GM12878 (cell line): ENCODE results near the gene CEP250. TPM values are rescaled to one million over a fixed set of nuclear protein-coding genes. Genes with fewer than 3 reads are reported as not detected.
A peak's percentile ranks its signal among the peaks of the same experiment; 100 is the strongest.

ENCODE experiments used
- ATAC-seq: fragments of 200-7000 bp; cut with Tn5 transposase; 3 replicates; pipeline ENCODE4 v1.9.1; 2020; ENCODE audit warnings: mild to moderate bottlenecking, moderate library complexity
- BruUV-seq: library from RNA; stranded (reverse); fragments of 400-500 nt; replicated peaks from 2 replicates; lab custom pipeline; 2021; lab: Mats Ljungman, UMichigan
- CTCF ChIA-PET: fragments of 300-600 bp; sonication (Branson Sonifier 250); formaldehyde crosslinking; extraction: SDS; loops from one replicate; lab custom pipeline; 2021; ENCODE audit warnings: inconsistent platforms; lab: Yijun Ruan, JAX
- POLR2A ChIA-PET: fragments of 350-600 bp; formaldehyde crosslinking; extraction: SDS; loops from one replicate; lab custom pipeline; 2021; ENCODE audit warnings: inconsistent platforms; lab: Charles Lee
- RAD21 ChIA-PET: fragments of 300-600 bp; sonication (Branson Sonifier 250); formaldehyde crosslinking; loops from one replicate; lab custom pipeline; 2023; ENCODE audit warnings: antibody characterized with exemption; ENCODE audit not compliant: unreplicated experiment; lab: Charles Lee
- SMC1A ChIA-PET: fragments of 300-600 bp; sonication (Branson Sonifier 250); formaldehyde crosslinking; loops from one replicate; lab custom pipeline; 2023; ENCODE audit not compliant: unreplicated experiment, uncharacterized antibody; lab: Charles Lee
- DNase-seq: peaks from one replicate; pipeline ENCODE4 v3.0.0-alpha.2; 2011; ENCODE audit warnings: low read depth, low spot score
- FAIRE-seq: peaks from 3 replicates; lab custom pipeline; 2011; peaks lifted over from hg19 to GRCh38; lab: Jason Lieb, UNC
- H2AFZ ChIP-seq: 2 replicates; pipeline ENCODE4 v1.6.0; 2011; ENCODE audit warnings: low read depth, low read length, control low read depth; ENCODE audit not compliant: control insufficient read depth
- H3K27ac ChIP-seq: 2 replicates; pipeline ENCODE4 v1.5.1; 2011; ENCODE audit warnings: control low read depth; ENCODE audit not compliant: control insufficient read depth, insufficient read depth
- H3K27me3 ChIP-seq, 2 experiments: replicated peaks in 1 of 2; 2 replicates each; pipeline versions ENCODE4 v1.6.0 to v1.6.1; 2011; ENCODE audit warnings: low read length in 1 of 2; ENCODE audit not compliant: control insufficient read depth in 2 of 2, insufficient read depth in 2 of 2
- H3K36me3 ChIP-seq, 2 experiments: 2 replicates each; pipeline ENCODE4 v1.5.1; 2011; ENCODE audit warnings: low read length in 1 of 2; ENCODE audit not compliant: control insufficient read depth in 2 of 2, insufficient read depth in 2 of 2
- H3K4me1 ChIP-seq: 2 replicates; pipeline ENCODE4 v1.6.1; 2011; ENCODE audit warnings: mild to moderate bottlenecking, low read length, moderate library complexity, mixed read lengths; ENCODE audit not compliant: control insufficient read depth, insufficient read depth
- H3K4me2 ChIP-seq: 2 replicates; pipeline ENCODE4 v1.6.0; 2011; ENCODE audit warnings: control low read depth; ENCODE audit not compliant: control insufficient read depth, insufficient read depth
- H3K4me3 ChIP-seq: fragments of 200-600 bp; sonication (generic); 2 replicates; pipeline ENCODE4 v1.5.1; 2016
- H3K79me2 ChIP-seq: 2 replicates; pipeline ENCODE4 v1.6.0; 2011; ENCODE audit warnings: low read length; ENCODE audit not compliant: control insufficient read depth, insufficient read depth
- H3K9ac ChIP-seq: 2 replicates; pipeline ENCODE4 v1.8.0; 2011; ENCODE audit warnings: low read length, control low read depth, mixed read lengths; ENCODE audit not compliant: control insufficient read depth, insufficient read depth
- H3K9me3 ChIP-seq: replicated peaks from 3 replicates; pipeline ENCODE4 v1.5.1; 2011; ENCODE audit warnings: mild to moderate bottlenecking, low read length; ENCODE audit not compliant: control insufficient read depth, insufficient read depth
- H4K20me1 ChIP-seq: 2 replicates; pipeline ENCODE4 v1.6.0; 2011; ENCODE audit not compliant: control insufficient read depth, insufficient read depth
- JUNB ChIP-seq: IDR thresholded peaks from 2 replicates; pipeline ENCODE4 v1.6.1; 2016; ENCODE audit warnings: antibody characterized with exemption, mild to moderate bottlenecking
- RELB ChIP-seq: fragments of 450-650 bp; IDR thresholded peaks from 2 replicates; pipeline ENCODE4 v1.6.1; 2017; ENCODE audit warnings: low read depth, mild to moderate bottlenecking, moderate library complexity
- WGBS: methylation state at CpG from one replicate; pipeline ENCODE4 v1.1.6; 2016; ENCODE audit warnings: low lambda C conversion rate; ENCODE audit not compliant: insufficient replicate concordance, insufficient coverage; ENCODE audit errors: missing lambda C conversion rate; 5-methylcytosine and 5-hydroxymethylcytosine counted together
- in situ Hi-C: fragments of 300-500 bp; cut with MboI; formaldehyde crosslinking; loops from 9 replicates; pipeline ENCODE4 v1.14.3; 2018; ENCODE audit warnings: mixed read lengths
- intact Hi-C: fragments of 100-400 bp; cut with micrococcal nuclease; formaldehyde crosslinking; loops from one replicate; pipeline ENCODE4 v1.14.2; 2022; ENCODE audit not compliant: unreplicated experiment
- polyA plus RNA-seq, 11 experiments: library from polyadenylated mRNA; depleted of rRNA in 4 of 11; unstranded in 6 of 11; stranded (reverse) in 5 of 11; fragments of >200 nt; fragmentation: Nextera tagmentation in 4 of 11; fragmentation: Illumina TruSeq in 1 of 11; extraction: Ambion mirVana in 4 of 11; extraction: Trizol in 1 of 11; gene quantifications; 1 replicate in 1 of 11; 2 replicates in 10 of 11; pipeline versions ENCODE4 v1.2.1 to v1.2.3, GENCODE V29; 2011 to 2016; ENCODE audit warnings: inconsistent platforms in 2 of 11, missing spikeins in 2 of 11, low read depth in 1 of 11
- total RNA-seq, 4 experiments: library from RNA; depleted of rRNA in 3 of 4; stranded (reverse); fragments of >200 nt in 3 of 4; fragmentation: Illumina TruSeq in 1 of 4; extraction: Trizol in 1 of 4; gene quantifications; 2 replicates each; pipeline versions ENCODE4 v1.2.1 to v1.2.3, GENCODE V29; 2013 to 2021
- TF ChIP-seq, protein P1 (sequence below): fragments of 450-650 bp; IDR thresholded peaks from 2 replicates; pipeline ENCODE4 v1.6.1; 2016; ENCODE audit warnings: mild to moderate bottlenecking
- TF ChIP-seq, protein P2 (sequence below): fragments of 450-650 bp; IDR thresholded peaks from 2 replicates; pipeline ENCODE4 v1.6.1; 2016; ENCODE audit warnings: mild to moderate bottlenecking

Gene CEP250
- total and polyA plus RNA-seq, 10 of the 15 experiments (the other 5 are each of a cell fraction or from before 2014, with no cell fraction given), result 2.4 to 41.6 (median 25.7) TPM

GRCh38 chr20:35474303-35474871, 19.0 kb downstream of the CEP250 start:
- no peaks in the 10 kb centered on the region for H3K79me2 ChIP-seq
- H3K27ac ChIP-seq, result no peak overlapping the region
- 95% methylated on average over 2 of the region's 2 CpGs for WGBS
- FAIRE-seq (no peak), ATAC-seq (no peak), DNase-seq (no peak)
- no peak overlapping the region for H3K4me2 ChIP-seq
- in situ Hi-C loops (no loop called here), intact Hi-C loops (no loop called here)
- peaks cover 7% of the 10 kb centered on the region; the same call in 1 of the 2 replicates for H3K4me1 ChIP-seq
- H3K27me3 ChIP-seq, result no peaks in the 10 kb centered on the region
- POLR2A ChIA-PET, result no interaction called here
- CTCF ChIA-PET, result interaction anchor here (0.9 to 1.3 kb wide), 6 partner anchors 8 to 145 kb away, joined by 3 to 4 read pairs (median 3); no protein-coding TSS in a partner anchor
- no peak overlapping the region for H3K9ac ChIP-seq
- no peaks in the 10 kb centered on the region for H4K20me1 ChIP-seq
- SMC1A ChIA-PET, result interaction anchor here (0.7 to 1.6 kb wide), 3 partner anchors 9 to 25 kb away, joined by 3 to 7 read pairs (median 3); no protein-coding TSS in a partner anchor
- H3K36me3 ChIP-seq, result peaks cover 11 to 15% of the 10 kb centered on the region in 2 experiments; a peak in 3 of 4 replicates
- H2AFZ ChIP-seq, result no peak overlapping the region
- H3K9me3 ChIP-seq, result no peaks in the 10 kb centered on the region
- H3K4me3 ChIP-seq, result no peak overlapping the region
- BruUV-seq, result no TSS peak
- RAD21 ChIA-PET, result no interaction called here
- no peak for TF ChIP-seq RELB
- TF ChIP-seq, all 136 proteins: peak for 0

DNA sequence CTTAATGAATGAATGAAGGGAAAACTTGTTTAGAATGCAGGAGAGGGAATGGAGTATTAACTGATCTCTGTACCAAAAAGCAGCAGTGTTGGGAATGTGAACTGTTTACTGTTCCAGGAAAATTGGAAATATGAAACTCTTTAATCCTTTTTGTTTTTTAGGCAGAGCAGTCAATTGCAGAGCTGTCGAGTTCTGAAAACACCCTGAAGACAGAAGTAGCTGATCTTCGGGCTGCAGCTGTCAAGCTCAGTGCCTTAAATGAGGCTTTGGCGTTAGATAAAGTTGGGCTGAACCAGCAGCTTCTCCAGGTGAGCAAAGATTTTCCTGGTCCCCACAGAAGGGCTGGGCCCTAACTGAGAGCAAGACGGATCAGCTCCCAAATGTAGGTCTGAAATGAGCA, 20.9 kb downstream of the CEP250 start:
- no peak for ATAC-seq
- BruUV-seq, result no TSS peak

More for the DNA sequence above, 20.9 kb downstream of the CEP250 start:
- ChIA-PET CTCF (interaction anchor here (0.6 kb wide), 1 partner anchor 179 kb away, joined by 5 read pairs; no protein-coding TSS in a partner anchor), RAD21 (no interaction called here), POLR2A (no interaction called here), SMC1A (no interaction called here)
- Histone ChIP-seq H3K9me3 (no peaks in the 10 kb centered on the region), H4K20me1 (peaks cover 4% of the 10 kb centered on the region; the same call in 1 of the 2 replicates), H3K9ac (no peak overlapping the region), H3K27ac (no peak overlapping the region), H3K36me3 (peaks cover 13 to 26% of the 10 kb centered on the region in 2 experiments; a peak in 3 of 4 replicates), H3K4me2 (no peak overlapping the region), H3K27me3 (no peaks in the 10 kb centered on the region), H3K4me1 (peaks cover 8% of the 10 kb centered on the region; the same call in 1 of the 2 replicates), H2AFZ (no peak overlapping the region), H3K4me3 (no peak overlapping the region), H3K79me2 (no peaks in the 10 kb centered on the region)
- in situ Hi-C loops, result no loop called here
- no peak for FAIRE-seq
- intact Hi-C loops, result no loop called here
- WGBS, result 92% methylated on average over 4 of the region's 4 CpGs
- TF ChIP-seq, protein P1, sequence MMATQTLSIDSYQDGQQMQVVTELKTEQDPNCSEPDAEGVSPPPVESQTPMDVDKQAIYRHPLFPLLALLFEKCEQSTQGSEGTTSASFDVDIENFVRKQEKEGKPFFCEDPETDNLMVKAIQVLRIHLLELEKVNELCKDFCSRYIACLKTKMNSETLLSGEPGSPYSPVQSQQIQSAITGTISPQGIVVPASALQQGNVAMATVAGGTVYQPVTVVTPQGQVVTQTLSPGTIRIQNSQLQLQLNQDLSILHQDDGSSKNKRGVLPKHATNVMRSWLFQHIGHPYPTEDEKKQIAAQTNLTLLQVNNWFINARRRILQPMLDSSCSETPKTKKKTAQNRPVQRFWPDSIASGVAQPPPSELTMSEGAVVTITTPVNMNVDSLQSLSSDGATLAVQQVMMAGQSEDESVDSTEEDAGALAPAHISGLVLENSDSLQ, result no peak
- TF ChIP-seq, protein P2, sequence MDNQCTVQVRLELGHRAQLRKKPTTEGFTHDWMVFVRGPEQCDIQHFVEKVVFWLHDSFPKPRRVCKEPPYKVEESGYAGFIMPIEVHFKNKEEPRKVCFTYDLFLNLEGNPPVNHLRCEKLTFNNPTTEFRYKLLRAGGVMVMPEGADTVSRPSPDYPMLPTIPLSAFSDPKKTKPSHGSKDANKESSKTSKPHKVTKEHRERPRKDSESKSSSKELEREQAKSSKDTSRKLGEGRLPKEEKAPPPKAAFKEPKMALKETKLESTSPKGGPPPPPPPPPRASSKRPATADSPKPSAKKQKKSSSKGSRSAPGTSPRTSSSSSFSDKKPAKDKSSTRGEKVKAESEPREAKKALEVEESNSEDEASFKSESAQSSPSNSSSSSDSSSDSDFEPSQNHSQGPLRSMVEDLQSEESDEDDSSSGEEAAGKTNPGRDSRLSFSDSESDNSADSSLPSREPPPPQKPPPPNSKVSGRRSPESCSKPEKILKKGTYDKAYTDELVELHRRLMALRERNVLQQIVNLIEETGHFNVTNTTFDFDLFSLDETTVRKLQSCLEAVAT, result peak; percentile 48; the same call in 1 of the 2 replicates
- TF ChIP-seq JUNB, result no peak
- no peak for DNase-seq
